Subcutaneous abdominal adipose tissue (tissue), 5 donors: Measurements from ENCODE around the gene COL18A1.
"Not testable (repeated sequence)": the region's sequence is repeated elsewhere in the genome, so short reads cannot be mapped to it uniquely, and the experiment has no call there.

ENCODE experiments used
- H3K27ac ChIP-seq: one replicate; pipeline ENCODE4 v1.7.0; 2013; ENCODE audit warnings: low read depth, mild to moderate bottlenecking, inconsistent platforms, low read length, moderate library complexity
- H3K27me3 ChIP-seq, 5 donors: one replicate each; pipeline ENCODE4 v1.7.0; 2013; ENCODE audit warnings: low read length in 5 of 5, inconsistent platforms in 1 of 5; ENCODE audit not compliant: control insufficient read depth in 5 of 5, insufficient read depth in 4 of 5
- H3K36me3 ChIP-seq, 5 donors: one replicate each; pipeline ENCODE4 v1.7.0; 2013; ENCODE audit warnings: low read length in 5 of 5; ENCODE audit not compliant: control insufficient read depth in 5 of 5, insufficient read depth in 5 of 5
- H3K4me1 ChIP-seq, 5 donors: one replicate each; pipeline ENCODE4 v1.7.0; 2013; ENCODE audit warnings: low read length in 5 of 5, mild to moderate bottlenecking in 3 of 5, moderate library complexity in 1 of 5; ENCODE audit not compliant: control insufficient read depth in 5 of 5, insufficient read depth in 5 of 5
- H3K4me3 ChIP-seq, 5 donors: one replicate each; pipeline ENCODE4 v1.7.0; 2013; ENCODE audit warnings: low read length in 5 of 5, low read depth in 1 of 5
- H3K9ac ChIP-seq, 5 donors: one replicate each; pipeline ENCODE4 v1.7.0; 2013; ENCODE audit warnings: low read length in 5 of 5, mild to moderate bottlenecking in 4 of 5, moderate library complexity in 3 of 5
- H3K9me3 ChIP-seq, 5 donors: one replicate each; pipeline ENCODE4 v1.7.0; 2013; ENCODE audit warnings: low read length in 5 of 5; ENCODE audit not compliant: control insufficient read depth in 5 of 5
- donor health status: healthy.
- donor health status: healthy.
- donor health status: healthy.
- donor health status: healthy.
- donor health status: healthy.

The COL18A1 gene

DNA sequence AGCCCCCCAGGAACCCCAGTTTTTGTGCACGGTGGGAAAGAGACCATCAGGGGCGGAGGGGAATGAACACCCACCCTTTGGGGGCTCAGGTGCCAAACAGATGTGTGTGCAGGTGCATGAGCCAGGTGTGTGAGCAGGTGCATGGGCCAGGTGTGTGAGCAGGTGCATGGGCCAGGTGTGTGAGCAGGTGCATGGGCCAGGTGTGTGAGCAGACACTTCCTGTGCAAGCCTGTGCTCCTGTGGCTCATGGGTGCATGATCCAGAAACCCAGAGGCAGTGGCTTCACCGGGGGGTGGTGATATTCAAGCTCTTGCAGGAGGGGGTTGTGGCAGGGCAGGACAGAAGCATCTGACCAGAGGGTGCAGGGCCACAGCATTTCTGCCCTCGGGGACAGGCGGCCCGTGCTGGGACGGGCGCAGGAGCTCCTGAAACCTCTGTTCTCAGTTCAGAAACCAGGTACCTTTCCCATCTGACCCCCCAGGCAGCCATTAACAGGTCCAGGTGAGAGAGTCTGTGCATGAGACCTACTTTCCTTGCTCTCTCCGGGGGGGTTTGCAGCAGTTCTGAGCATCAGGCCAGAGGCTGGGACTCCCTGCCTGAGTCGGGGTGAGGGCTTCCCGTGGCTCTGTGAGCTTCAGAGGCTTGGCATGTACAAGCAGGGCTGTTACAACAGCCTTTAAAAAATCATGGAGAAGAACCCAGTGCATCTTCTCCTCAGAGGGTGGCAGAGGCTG, 29.1 kb downstream of the COL18A1 start:
- H3K4me1 ChIP-seq, result peaks cover 7 to 50% (median 38%) of the 10 kb centered on the region in 5 donors
- H3K27me3 ChIP-seq, result no peaks in the 10 kb centered on the region
- H3K9ac ChIP-seq, result no peak overlapping the region
- H3K9me3 ChIP-seq, result no peaks in the 10 kb centered on the region
- H3K27ac ChIP-seq, result no peak overlapping the region
- H3K36me3 ChIP-seq, result no peaks in the 10 kb centered on the region
- no peak overlapping the region for H3K4me3 ChIP-seq

- Histone ChIP-seq H3K9me3 (no peaks in the 10 kb centered on the region), H3K36me3 (no peaks in the 10 kb centered on the region), H3K4me1 (peaks cover 10 to 56% (median 45%) of the 10 kb centered on the region in 5 donors), H3K27me3 (no peaks in the 10 kb centered on the region), H3K4me3 (no peak overlapping the region), H3K27ac (no peak overlapping the region), H3K9ac (no peak overlapping the region)
Measured at GRCh38 chr21:45434645-45435217, 29.8 kb downstream of the COL18A1 start.

DNA sequence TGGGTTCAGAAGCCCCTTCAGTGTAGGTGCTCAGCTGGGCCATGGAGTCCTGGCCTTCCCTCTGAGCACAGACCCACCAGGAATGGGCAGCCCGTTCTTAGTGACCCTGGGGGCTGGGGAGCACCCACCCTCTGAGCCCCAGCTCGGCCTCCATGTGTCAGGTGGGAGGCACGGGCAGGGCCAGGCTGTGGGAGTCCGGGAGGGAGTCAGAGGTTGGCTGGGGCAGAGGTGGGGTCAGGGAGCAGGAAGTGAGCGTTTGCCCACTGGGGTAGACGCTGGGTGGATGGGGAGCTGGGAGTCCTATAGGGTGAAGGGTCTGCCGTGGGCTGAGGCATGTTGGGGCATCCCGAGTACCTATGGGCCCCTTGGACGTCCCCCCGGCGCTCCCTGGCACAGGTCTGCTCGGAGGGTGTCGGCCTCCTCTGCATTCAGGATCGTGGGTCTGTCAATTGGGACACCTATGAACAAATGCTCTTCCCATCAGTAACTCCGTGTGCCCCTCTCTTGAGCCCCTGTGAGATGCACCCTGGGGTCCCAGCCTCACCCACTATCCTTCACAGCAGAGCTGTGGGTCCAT, 30.5 kb downstream of the COL18A1 start:
- no peak overlapping the region for H3K4me3 ChIP-seq
- H3K27me3 ChIP-seq, result no peaks in the 10 kb centered on the region
- peaks cover 10 to 57% (median 46%) of the 10 kb centered on the region in 5 donors for H3K4me1 ChIP-seq
- no peaks in the 10 kb centered on the region for H3K9me3 ChIP-seq
- no peak overlapping the region for H3K27ac ChIP-seq
- H3K36me3 ChIP-seq, result no peaks in the 10 kb centered on the region
- H3K9ac ChIP-seq, result no peak overlapping the region

DNA sequence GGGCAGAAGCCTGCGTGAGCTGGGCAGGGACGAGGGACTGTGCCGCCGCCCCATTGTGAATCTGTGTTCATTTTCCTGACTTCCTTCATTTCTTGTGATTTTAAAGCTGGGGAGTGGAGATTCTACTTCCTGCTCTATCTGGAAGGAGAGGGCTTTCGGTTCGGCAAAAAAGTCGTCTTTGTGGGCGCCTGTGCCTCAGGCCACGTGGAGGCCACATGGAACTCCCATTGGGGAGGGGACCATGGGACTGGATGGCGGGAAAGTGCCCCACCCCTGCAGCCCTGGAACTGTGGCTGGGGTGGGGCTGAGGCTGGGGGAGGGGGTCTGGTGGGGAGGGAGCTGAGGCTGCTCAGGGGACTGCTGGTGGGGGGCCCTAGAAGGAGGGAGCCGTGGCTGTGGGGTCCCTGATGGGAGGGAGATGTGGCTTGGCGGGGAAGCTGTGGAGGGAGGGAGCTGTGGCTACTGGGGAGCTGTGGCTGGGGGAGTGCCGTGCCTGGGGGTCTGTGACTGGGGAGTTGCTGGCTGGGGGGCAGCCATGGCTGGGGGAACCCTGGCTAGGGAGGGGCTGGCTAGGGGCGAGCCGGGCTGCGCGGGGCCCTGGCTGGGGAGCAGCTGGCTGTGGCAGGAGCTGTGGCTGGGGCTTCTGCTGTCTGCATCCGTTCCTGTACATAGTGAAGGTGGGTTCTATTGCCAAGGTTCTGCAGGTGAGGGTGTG, 31.5 kb downstream of the COL18A1 start:
- Histone ChIP-seq H3K4me1 (peaks cover 10 to 57% (median 46%) of the 10 kb centered on the region in 5 donors), H3K27me3 (no peaks in the 10 kb centered on the region), H3K27ac (no peak overlapping the region), H3K4me3 (no peak overlapping the region), H3K9ac (no peak overlapping the region), H3K9me3 (no peaks in the 10 kb centered on the region), H3K36me3 (no peaks in the 10 kb centered on the region)

DNA sequence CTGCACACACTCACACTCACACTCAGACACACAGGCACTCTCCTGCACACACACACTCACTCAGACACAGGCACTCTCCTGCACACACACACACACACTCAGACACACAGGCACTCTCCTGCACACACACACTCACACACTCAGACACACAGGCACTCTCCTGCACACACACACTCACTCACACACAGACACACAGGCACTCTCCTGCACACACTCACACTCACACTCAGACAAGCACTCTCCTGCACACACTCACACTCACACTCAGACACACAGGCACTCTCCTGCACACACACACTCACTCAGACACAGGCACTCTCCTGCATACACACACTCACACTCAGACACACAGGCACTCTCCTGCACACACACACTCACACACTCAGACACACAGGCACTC, 32.9 kb downstream of the COL18A1 start:
- not testable (repeated sequence) for H3K9me3 ChIP-seq, H3K4me3 ChIP-seq, H3K27ac ChIP-seq, H3K9ac ChIP-seq, H3K36me3 ChIP-seq, H3K27me3 ChIP-seq
- H3K4me1 ChIP-seq, result peaks cover 10 to 49% (median 34%) of the 10 kb centered on the region in 5 donors

- Histone ChIP-seq H3K9me3 (no peaks in the 10 kb centered on the region), H3K4me3 (peak overlapping the region; percentile 45 to 71 (median 61)), H3K27me3 (no peaks in the 10 kb centered on the region), H3K27ac (peak overlapping the region; percentile 60), H3K9ac (peak overlapping the region; percentile 33 to 70 (median 59)), H3K36me3 (no peaks in the 10 kb centered on the region), H3K4me1 (peaks cover 10 to 48% (median 33%) of the 10 kb centered on the region in 5 donors)
Measured at GRCh38 chr21:45438391-45439145, 33.6 kb downstream of the COL18A1 start.

DNA sequence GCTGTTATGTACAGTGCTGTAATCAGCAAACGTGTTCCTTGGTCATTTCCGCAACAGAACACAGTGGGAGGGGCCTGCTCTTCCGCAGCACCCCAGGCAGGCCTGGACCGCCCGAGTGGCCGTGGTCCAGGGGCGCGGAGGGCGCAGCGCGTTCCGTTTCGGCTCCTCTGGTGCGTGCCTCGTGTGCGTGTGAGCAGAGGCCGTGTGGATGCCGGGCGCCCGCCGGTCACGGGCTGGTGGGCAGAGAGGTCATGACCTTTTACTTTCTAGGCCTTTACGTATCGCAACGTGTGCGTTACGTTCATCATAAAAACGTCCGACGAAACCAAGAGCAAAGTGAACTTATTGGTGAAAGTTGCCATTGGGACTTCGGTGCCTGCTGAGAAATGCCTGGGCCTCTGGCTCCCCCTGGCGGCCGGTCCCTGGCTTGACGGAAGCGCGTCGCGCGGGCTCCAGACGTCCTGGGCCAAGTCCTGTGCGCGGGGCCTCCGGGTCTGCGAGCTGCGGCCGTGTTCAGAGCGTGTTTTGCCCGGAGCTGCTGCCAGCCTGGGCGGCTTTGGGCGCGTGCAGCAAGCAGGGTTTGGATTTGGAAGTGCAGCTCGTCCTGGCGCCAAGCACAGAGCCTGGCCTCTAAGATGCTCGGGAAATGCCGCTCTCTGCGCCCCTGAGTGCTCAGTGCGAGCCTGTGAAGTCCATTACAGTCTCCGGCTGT, 34.4 kb downstream of the COL18A1 start:
- Histone ChIP-seq H3K27me3 (no peaks in the 10 kb centered on the region), H3K4me1 (peaks cover 10 to 41% (median 30%) of the 10 kb centered on the region in 5 donors), H3K9ac (peak overlapping the region; percentile 33 to 70 (median 59)), H3K4me3 (peak overlapping the region; percentile 45 to 71 (median 61)), H3K9me3 (no peaks in the 10 kb centered on the region), H3K27ac (peak overlapping the region; percentile 60), H3K36me3 (no peaks in the 10 kb centered on the region)

DNA sequence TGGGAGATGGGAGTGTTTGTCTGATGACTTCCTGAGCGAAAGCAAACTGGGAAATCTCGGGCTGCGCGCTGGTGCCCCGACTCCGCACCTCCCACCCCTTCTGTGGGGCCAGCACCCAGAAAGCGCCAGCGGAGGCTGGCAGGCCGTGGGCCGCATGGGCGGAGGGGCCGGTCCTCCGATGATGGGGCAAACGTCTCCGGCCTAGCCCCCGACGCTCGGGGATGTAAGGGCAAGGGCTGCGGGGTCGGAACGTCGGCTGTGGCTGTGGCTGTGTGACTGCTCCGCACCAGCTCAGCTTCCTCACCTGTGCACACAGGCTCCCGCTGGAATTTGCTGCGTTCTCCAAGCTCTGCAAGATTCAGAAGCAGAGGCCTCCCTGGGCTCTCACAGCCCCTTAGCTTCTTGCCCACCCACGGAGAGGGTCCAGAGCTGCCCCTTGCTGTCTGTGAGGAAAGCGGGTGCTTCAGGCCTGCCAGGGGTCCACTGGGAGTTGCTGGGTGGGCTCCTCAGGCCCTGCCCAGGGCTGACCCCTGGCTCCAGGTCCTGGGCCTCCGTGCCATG, 35.0 kb downstream of the COL18A1 start:
- H3K9ac ChIP-seq, result no peak overlapping the region
- H3K27ac ChIP-seq, result no peak overlapping the region
- H3K9me3 ChIP-seq, result no peaks in the 10 kb centered on the region
- no peak overlapping the region for H3K4me3 ChIP-seq
- H3K4me1 ChIP-seq, result peaks cover 10 to 35% (median 29%) of the 10 kb centered on the region in 5 donors
- H3K36me3 ChIP-seq, result no peaks in the 10 kb centered on the region
- no peaks in the 10 kb centered on the region for H3K27me3 ChIP-seq

- Histone ChIP-seq H3K36me3 (no peaks in the 10 kb centered on the region), H3K27me3 (no peaks in the 10 kb centered on the region), H3K4me1 (peaks cover 10 to 28% (median 22%) of the 10 kb centered on the region in 5 donors), H3K27ac (no peak overlapping the region), H3K9ac (no peak overlapping the region), H3K4me3 (no peak overlapping the region), H3K9me3 (no peaks in the 10 kb centered on the region)
Measured at GRCh38 chr21:45440736-45441350, 35.9 kb downstream of the COL18A1 start.
